Fibroblast of skin of abdomen (primary cell): ENCODE measurements around the gene STAT1. TPM values are rescaled to one million over a fixed set of nuclear protein-coding genes. Genes with fewer than 3 reads are reported as not detected.
A peak's percentile ranks its signal among the peaks of the same experiment; 100 is the strongest.

Experiments used
- DNase-seq: peaks from one replicate; pipeline ENCODE4 v3.0.0-alpha.2; 2013
- polyA plus RNA-seq, 2 experiments: library from polyadenylated mRNA; unstranded; fragments of 120-200 nt; gene quantifications; one replicate each; pipeline ENCODE4 v1.2.1, GENCODE V29; 2013; ENCODE audit not compliant: insufficient read length in 2 of 2

Gene STAT1
- polyA plus RNA-seq (2013, experiment 1 of 2; ENCODE audit: insufficient read length): 88.9 TPM
- polyA plus RNA-seq (2013, experiment 2 of 2; ENCODE audit: insufficient read length): 83.5 TPM

- peak; percentile 93 for DNase-seq
Measured at GRCh38 chr2:191013932-191014652, at the start of gene STAT1. TSS of gene STAT1 (minus strand) at chr2:191014171. CDS start at chr2:191010003, 4,168 bp downstream.

DNA sequence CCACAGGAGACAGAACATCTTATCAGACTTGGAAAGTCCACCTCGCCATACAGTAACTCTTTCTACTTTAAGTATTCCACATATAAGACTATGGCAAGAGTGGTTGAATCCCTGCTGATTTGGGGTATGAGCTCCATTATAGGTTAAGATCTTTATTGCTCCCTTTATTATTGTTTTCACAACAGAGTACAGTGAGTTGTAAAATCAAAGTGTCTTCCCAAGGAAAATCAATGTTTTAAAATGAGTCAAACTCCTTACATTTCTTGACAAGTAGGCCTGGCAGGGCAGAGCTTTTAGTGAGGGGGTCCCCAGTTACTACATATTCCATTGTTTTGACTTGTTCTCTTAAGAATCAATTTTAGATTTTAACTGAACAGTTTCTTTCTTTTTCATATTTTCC lies 49.6 kb upstream of the STAT1 start:
- no peak for DNase-seq

GRCh38 chr2:191061381-191061980 lies 47.5 kb upstream of the STAT1 start:
- no peak for DNase-seq

GRCh38 chr2:191059308-191059707 lies 45.3 kb upstream of the STAT1 start:
- DNase-seq: no peak

DNA sequence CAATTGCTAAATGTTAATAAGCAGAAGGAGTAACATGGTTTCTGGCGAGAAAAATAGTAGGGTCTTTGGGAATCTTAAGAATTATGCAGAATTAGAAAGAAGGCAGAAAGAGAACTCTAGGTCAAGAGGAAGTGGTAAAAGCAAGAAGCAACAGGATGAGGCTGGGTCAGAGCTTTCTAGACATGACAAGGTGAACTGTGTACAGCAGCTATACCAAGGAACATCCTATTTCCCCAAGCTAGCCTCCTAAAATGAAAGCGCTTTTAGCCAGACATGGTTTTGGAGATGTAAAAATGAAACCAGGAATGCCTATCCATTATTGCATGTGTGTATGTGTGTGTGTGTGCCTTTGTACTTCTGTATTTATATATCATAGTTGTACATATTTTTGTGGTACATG lies 42.3 kb upstream of the STAT1 start:
- no peak for DNase-seq

DNA sequence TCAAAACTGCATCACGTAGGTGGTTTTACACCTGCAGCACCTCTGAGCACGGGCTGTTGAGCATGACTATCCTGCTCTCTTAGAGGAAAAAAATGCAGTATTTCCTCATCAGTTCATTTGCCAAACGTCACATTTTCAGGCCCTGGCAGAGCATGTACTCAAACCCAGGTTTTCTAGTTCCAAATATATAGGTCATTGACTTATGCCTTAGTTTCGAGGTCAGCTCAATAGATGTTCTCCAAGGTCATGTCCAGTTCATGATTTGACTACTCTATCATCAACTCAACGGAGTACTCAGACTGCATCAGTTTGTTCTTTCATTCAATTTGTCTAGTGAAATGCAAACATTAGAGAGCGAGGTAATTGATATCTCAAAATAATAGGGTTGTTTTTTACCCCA lies 39.3 kb upstream of the STAT1 start:
- DNase-seq: no peak

- peak; percentile 68 for DNase-seq
Measured at GRCh38 chr2:191051825-191052778, 38.1 kb upstream of the STAT1 start.

DNA sequence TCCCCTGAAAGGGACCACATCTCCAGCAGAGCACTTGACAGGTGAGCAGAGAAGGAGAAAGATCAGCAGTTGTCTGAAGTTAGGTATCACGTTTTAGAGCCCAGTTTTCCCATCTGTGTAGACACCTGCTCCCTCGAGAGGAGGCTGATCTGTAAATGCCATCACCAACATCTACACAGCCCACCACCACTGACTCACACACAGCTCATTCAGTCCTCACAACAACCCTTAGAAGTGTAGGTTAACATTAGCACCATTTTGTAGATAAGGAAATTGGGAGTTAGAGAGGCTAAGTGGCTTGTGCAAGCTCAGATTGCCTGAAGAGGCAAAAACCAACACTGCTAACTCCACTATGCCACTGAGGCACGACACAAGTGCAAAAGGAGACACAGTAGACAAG lies 37.2 kb upstream of the STAT1 start:
- DNase-seq: peak; percentile 17

DNA sequence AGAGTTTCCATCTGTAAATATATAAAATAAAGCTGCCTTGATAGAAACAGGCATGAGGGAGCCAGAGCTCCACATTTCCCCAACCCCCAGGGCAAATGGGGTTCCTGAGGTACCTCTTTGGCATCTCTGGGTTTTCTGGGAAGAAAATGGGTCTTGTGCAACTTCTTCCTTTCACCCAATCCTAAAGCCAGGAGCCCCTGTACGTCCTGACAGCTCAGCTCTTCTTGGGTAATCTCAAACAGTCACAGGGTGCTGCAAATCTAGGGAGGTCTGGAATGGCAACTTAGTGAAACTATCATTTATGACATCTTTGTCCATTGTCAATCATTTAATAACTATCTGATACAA lies 36.6 kb upstream of the STAT1 start:
- DNase-seq: peak; percentile 89

DNA sequence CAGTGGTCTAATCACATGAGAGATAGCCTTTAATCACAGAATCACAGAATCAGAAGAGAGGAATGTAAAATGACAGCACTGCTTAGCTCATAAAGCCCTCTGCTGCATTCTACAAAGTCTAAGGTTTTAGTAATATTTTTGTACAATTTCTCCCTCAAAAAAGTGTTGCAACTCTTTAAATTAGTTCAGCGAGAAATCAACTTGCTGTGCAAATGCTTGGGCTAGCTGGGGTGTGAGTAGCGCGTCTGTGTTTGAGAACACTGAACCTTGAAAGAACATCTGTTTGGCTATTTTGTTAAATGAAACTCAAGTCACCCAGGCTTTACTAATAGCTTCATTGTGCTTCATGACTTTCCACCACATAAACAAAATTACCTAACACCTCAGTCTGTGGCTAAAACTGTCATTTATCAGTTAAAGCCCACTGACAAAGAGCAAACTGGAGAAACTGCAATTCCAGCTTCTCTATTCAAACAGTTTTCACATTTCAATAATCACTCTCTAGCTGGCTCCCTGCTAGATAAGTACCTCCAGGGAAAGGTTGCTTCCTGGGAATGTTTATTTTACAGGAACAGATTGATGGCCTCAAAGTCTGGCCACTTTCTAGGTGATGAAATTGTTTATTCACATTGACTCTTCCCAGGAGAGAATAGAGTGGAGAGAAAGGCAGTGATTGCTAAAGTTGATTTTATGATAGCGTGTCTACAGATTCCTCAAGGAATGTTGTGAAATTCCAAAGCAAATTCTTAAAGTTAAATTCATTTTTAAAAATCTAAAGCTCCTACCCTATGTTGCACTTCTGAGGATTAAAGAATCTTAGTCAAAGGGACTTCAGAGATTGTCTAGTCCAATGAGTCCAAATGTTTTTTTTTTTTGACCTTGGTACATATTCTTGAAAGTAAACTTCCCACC lies 36.0 kb upstream of the STAT1 start:
- DNase-seq: peak; percentile 96

DNA sequence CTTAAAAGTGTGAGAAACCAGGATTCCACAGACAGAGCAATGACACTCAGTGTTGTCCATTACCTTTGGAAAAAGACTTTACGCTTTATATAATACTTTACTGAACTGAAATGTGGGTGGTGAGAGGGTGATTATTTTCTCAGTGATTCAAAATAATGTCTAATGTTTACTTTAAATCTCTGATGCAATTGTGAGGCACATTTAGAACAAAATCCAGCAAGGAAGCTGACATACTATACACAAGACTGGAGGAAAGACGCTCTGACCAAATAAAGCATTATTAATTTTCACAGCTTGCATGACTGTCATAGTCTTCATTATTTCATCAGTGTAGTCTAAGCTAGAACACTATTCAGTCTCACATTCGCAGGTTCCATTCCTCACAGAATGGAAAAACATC lies 34.1 kb upstream of the STAT1 start:
- peak; percentile 46 for DNase-seq

- DNase-seq: peak; percentile 42
Measured at GRCh38 chr2:191045141-191045540, 31.2 kb upstream of the STAT1 start.

DNA sequence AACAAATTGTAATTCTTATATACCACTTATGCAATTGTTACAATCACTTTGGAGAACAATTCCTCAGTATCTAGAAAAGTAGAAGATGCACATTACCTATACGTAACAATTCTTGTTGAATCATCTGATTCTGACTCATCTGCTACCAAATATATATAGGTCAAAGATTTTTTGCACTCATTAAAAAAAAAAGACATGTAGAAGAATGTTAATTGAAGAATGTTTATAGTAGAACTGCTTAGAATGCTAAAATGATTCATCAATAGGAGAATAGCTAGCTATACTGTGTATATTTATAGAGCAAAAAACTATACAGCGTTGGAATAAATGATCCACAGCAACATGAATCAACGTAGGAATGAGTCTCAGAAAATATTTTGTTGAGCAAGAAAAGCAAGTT lies 29.5 kb upstream of the STAT1 start:
- DNase-seq: peak; percentile 82

DNA sequence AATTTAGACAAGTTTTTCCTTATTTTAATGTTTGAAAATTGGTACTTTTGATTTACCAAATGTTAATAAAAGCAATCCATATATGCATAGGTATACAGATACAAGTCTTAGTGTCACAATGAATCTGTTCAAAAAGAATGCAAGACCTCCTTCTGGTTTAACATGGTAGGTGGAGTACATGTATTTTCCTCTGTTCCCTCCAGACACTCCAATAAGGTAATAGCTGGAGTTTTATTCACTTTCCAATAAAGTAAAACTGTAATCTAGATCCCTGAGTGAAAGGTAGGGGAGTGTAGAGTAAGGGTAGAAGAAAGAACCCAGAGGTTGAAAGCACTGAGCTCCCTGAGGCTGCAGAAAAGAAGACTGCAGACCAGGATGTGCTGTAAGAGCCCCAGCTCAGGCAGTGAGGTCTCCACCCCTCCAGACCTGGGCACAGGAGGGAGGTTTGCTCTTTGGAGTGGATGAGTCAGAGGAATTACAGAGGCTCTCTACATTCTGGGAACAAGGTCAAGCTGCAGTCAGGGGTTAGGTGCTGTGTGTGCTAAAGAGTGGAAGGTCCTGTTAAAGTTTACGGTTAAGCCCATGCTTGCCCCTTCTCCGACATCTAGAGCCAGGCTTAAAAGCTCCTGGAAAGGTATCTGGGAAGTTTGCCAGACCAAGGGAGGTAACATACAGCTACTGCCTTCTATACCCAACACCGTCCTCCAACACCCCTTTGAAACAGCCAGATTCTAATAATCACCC lies 27.6 kb upstream of the STAT1 start:
- DNase-seq: no peak

DNA sequence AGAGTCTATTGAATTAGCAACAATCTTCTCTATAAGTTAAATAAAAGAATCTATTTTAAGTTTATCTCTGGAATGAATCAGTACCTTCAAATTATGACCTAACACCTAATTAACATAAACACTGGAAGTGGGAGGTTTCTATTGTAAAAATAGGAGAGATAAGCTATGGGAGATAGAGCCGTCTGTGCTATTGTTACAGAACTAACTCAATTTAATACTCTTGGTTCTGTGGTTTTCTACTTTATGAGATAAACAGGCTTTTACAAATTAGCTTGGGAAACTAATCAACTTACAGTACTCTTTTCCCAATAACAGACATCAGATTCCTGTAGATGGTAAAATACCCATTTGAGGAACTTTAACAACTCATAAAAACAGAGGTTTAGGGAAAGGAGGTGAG lies 25.6 kb upstream of the STAT1 start:
- no peak for DNase-seq

DNA sequence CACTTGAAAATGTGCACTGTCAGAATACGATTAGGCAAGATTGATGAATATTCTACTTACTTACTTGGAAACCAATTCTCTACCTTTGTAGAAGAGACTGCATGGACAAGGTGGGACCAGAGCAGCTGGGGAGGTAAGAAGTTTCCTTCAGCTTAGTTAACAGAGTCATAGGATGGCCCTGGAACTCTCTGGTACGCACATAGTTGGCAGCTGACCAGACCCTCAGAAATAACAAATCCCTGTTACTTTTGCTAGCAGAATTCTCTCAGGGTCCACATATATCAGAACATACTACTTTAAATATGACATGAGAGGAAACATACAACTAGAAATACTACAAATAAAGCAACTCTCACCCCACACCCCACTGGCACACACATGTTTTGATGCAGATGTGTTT lies 24.8 kb upstream of the STAT1 start:
- DNase-seq: peak; percentile 22

DNA sequence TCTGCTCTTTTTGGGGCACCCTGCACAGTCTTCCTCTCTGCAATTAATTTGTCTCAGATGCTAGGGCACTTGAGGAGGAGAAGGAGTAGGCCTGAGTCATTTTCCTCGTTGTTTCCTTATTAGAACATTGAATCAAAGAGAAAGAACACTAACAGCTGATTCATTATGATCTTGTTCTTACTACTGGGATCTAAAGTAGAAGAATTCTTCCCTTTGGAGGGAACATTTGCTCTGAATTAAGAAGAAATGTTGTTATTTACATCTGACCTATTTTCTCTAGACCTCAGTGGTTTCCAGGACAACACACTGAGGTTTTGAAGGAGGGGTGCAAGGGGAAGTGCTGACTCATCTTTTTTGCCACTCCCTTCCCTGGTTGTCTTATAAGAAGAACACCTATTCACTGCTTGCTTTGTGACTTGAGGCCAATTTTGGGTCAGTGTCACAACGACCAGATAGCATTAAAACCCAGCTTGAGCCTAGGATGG lies 24.3 kb upstream of the STAT1 start:
- DNase-seq: peak; percentile 80

- no peak for DNase-seq
Measured at GRCh38 chr2:191037351-191037750, 23.4 kb upstream of the STAT1 start.

- DNase-seq: no peak
Measured at GRCh38 chr2:191036363-191036762, 22.4 kb upstream of the STAT1 start.

- DNase-seq: no peak
Measured at GRCh38 chr2:191032588-191033429, 18.8 kb upstream of the STAT1 start.
